SH-SY5Y (cell line): ENCODE data around the gene ADAMTSL1.

Experiments used
- GATA2 ChIP-seq: IDR thresholded peaks from 2 replicates; pipeline ENCODE4 v1.6.1; 2011; ENCODE audit warnings: mild to moderate bottlenecking, low read depth, low read length
- GATA3 ChIP-seq: IDR thresholded peaks from 2 replicates; pipeline ENCODE4 v1.6.1; 2011; ENCODE audit warnings: low read depth, mild to moderate bottlenecking, low read length, moderate library complexity

- TF ChIP-seq GATA2 (no peak), GATA3 (no peak)
Measured at GRCh38 chr9:18720691-18721090, 246.7 kb downstream of the ADAMTSL1 start.
